HK-2 (cell line): ENCODE data around the gene ENOX1.

ENCODE experiments used
- DNase-seq: peaks from one replicate; pipeline ENCODE4 v3.0.0-alpha.2; 2018; ENCODE audit not compliant: unreplicated experiment

Gene ENOX1

DNA sequence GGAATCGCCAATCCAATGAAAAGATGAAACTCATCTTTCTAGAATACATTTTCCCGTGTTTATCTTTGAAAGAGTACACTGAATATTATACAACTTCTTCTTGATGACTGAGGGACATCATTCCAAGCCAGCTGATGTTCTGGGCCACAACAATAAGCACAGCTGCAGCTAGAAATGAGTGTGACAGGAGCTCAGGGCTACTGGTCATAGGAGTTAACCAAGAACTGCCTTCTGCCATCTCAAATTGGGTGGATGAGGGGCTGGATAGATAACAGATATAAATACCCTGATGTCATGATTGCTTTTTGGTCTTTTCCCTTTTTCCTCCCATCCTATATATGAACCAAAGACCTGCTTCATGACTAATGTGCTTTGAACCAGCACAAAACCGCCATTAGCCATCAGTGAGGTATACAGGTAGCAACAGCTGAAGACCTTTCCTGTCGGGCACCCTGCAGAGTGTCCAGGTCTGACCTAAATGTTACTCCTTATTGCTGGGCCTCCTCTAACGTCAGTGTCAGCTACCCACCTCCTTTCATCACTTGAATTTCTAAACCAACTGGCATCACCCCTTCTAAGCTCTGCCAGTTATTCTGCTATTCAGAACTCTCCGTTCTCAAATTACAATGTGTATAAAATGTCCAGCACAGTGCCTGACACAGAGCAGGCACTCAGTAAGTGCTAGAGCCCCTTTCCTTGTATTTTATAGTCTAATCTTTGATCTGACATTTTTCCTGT lies 178.2 kb downstream of the ENOX1 start:
- no peak for DNase-seq

DNA sequence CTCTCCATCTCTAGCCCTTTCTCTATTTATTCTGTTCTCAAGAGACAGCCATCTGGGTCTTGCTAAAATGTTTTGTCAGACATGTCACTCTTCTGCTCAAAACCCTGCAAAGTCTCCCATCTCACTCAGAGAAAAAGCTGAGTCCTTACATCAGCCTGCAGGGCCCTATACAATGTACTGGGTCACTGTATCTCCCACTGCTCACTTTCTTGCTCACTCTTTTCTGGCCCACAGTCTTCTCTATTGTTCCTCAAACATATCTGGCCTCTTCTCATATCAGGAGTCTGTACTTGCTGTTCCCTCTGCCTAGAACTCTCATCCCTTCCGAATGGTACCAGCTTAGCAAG lies 189.2 kb downstream of the ENOX1 start:
- DNase-seq = no peak

DNA sequence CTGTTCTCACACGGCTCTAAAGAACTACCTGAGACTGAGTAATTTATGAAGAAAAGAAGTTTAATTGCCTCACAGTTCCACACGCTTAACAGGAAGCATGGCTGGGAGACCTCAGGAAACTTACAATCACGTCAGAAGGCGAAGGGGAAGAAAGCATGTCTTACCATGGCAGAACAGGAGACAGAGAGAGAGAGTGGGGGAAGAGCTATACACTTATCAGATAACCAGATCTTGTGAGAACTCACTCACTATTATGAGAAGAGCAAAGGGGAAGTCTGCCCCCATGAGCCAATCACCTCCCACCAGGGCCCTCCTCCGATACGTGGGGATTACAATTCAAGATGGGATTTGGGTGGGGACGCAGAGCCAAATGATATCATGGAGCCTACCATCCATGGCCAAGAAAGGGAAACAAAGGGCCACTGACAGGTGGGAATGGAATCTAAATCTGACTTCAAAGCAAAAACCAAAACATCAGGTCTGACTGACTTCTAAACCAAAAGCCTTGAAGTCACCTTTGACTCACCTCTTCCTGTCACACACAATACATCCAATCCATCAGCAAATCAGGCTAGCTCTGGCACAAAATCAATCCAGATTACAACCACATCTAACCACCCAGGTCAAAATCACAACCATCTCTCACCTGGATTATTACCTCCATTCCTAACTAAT lies 189.7 kb downstream of the ENOX1 start:
- no peak for DNase-seq

DNA sequence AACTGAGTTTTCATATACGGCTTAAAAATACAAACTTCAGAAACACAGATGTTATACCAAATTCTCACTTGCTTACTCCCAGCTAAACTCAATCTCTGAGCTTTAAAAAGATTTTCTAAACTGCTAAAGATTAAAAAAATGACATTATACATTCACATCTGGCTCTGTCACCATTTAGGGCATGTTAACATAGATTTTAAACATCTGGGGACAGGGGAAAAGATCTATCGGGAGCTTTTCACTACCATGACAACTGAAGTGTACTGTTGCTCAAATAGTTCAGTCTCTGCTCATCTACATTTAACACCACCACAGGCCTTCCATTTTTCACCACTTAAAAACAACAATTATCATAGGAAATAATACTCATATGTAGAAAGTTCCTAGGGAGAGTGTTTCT lies 190.8 kb downstream of the ENOX1 start:
- no peak for DNase-seq

DNA sequence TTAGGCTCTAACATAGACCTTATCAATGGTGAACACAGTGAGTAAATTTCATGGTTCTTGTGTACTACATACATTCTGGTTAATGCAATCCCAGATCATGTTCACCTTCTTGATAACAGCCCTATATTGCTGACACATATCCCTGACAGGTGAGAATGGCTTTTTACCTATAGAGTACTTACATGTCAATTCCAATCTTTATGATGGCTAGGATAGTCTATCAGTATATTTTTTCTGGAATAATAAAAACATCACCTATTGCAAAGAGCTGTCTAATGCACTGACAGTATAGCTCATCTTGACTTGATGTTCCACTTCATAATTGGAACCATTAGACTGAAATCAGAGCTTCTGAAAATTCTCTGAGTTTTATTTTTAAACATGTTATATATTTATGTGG lies 199.4 kb downstream of the ENOX1 start:
- no peak for DNase-seq

DNA sequence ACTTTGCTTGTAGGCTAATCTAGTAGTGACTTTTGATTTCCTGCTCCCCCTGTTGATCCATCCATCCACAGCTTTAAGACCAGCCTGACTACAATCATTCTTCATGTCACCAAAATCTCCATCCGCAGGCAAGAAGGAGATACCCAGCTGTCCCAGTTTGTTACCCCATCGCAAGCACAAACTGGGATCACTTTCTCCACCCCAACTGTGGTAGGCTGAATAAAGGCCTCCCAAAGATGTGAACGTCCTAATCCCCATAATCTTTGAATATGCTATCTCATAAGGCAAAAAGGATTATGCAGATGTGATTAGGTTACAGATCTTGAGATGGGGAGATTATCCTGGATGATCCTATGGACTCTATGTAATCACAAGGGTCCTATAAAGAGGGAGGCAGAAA lies 202.0 kb downstream of the ENOX1 start:
- DNase-seq = no peak

DNA sequence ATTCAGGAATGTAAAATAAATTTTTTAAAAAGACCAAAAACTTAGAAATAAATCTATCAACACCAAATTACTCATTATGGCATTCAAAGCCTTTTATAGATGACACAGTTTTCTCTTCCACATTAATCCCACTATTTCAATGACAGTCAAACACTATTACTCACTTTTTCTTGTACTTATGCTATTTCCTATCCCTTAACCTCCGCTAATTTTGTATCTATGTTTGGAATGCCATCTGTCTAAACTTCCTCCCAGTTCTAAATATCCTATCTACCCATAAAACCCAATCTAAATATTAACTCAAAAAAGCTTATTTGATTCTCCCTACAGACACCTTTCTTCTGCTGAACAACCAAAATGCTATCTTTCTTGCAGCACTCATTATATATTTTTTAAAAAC lies 203.5 kb downstream of the ENOX1 start:
- no peak for DNase-seq

DNA sequence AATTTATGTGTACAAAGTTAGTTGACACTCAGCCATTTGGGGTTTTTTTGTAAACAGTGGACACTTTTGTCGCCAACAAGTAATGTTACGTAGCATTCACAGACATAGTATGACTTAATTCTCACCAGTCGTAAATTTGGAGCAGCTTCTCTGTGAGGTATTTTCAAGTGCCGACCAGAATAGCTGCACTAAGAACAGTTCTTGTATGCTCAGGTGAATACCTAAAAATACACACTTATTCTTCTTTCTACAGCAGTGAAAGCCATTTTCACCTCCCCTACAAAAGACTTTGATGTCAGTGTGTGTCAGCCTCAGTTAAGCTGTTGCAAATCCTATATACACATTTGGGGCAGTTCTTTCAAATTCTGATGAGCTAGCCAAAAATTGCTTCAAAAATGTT lies 206.5 kb downstream of the ENOX1 start:
- DNase-seq = no peak

DNA sequence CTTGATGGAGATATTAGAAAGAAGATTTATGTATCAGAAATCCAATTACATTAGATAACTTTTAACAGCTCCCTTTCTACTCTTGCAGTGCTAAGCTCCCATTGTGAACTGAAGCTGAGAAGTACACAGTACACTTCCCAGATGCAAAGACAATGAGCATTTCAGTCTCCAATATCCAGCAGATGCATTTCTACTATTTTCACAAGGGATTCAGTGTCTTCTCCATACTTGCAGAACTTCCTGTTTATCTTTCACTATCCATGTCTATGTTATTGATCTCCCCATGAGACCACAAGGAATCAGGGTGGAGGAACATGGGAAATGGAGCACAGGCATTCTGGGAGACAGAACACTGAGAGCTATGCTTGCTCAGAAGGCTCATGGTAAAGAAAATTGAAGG lies 207.5 kb downstream of the ENOX1 start:
- no peak for DNase-seq

DNA sequence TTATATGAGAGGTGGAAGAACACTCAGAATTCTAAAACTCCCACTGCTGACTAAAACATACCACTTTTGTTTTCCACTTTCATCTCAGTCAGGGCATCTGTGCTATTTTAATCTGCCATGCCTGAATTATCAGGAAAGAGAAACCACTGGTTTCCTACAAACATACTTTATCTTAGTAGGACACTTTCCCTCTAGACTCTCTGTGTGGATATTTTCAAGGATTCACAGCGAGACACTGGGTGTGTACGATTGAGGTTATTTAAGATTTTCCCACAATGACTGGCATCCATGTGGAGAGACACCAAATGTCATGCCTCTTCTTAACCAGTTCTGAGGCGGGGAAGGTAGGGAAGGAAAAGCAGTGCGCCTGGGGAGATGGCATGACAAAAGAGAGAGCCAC lies 212.2 kb downstream of the ENOX1 start:
- DNase-seq = no peak

DNA sequence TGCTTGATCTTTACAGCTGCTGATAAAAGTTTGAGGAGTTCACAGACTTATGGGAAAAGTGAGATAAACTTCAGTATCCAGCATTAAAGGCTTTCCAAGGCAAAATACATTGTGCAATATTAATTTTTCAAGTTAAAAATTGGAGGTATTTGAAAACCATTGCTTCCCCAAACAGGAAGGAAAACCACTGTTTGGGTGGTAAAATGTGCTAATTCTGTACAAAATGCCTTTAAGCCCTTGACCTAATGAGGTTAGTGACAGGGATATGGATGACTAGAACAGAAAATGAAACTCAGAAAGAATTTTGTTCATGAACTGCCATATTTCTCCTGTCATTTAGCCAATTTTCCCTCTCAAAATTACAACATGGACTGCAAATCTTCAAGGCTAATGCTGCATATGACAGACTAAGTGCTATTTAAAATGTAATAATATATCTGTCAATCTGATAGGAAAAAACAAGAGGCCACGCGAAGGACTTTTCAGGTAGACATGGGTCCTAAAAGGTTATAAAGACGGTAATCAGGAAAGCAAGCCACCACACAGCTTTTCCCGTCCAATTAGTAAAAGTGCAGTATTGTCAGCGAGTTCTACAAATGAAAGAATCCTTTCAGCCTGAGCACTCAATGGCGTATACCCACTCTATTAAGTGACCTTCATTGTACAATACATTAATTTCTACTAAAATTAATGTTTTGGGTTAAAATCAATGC lies 212.8 kb downstream of the ENOX1 start:
- DNase-seq = no peak

DNA sequence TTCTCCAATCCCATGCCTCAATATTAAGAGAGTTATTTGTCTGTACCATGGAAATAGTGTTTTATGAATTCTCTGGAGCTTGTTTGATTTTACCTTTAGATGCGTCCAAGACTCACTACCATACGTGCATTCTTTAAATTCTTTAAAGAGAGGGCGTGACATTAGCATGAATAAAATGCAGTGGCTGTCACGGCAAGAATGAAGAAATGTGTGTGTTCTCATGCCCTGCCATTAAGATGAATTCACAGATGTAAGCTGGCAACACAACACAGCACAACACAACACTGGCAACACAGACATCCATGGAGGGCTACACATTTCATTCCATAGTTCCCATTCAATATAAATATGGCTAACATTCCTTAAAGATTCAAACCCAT lies 213.4 kb downstream of the ENOX1 start:
- DNase-seq = no peak

DNA sequence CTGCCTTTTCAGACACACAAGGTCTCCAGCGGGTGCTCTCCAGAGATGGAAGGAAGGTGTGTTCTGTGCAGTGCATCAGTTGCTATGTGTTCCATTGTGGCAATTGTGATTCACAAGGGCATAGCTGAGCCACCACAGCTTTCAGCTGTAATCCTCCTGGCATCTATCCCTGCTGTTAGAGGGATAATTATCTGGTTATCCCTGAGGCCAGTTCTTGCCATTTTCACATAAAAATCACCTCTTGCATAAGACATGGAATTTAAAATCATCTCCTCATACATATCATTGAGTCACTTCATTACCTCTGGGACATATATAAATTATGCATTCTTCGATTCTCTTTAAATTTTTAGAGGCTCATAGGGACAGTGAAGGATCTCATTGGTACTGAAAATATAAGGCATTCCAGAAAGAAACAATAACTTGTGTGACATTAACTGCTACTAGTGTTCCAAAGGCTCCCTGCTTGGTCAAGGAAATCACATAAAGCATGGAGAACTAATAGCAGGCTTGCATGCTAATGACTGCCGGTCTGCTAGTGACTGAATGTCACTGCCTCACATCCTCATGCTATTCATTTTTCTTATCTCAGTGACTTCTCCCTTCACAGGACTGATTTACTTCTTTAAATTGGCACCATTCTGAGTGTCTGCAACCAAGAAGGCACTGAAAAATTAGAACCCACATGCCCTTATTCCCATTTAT lies 214.0 kb downstream of the ENOX1 start:
- no peak for DNase-seq

DNA sequence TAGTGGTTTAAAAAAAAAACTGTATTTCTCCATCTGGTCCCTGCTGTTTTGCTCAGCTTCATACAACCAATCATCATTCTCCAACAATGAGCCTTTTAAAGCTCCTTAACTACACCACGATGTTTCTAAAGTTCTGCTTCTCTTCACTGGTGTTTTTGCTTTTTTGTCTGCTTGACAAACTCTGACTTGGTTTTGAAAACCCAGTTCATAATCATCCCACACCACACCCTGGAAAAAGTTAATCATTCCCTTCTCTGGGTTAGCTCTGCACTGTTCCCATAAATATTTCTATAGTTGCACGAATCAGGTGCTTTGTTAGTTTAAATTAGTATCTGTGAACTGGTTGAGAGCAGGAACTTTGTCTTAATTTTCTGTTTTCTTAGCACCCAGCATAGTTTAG lies 217.1 kb downstream of the ENOX1 start:
- DNase-seq = no peak

DNA sequence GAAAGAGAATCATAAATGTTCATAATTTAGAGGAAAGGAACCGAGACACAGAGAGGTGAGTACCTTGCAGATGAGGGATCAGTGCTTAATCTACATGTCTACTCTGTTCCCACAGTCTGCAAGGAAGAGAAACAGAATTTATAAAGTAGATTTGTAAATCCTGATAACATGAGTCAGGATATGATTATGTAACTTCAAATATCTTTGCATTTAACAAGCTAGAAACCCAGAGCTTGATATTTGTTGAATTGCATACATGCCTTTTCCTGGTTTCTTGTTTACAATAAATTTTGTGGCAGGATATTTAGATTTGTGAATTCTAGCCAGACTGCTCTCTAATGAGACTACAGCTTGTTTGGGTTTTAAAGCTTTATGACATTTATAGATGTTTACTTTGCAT lies 219.2 kb downstream of the ENOX1 start:
- DNase-seq = no peak

DNA sequence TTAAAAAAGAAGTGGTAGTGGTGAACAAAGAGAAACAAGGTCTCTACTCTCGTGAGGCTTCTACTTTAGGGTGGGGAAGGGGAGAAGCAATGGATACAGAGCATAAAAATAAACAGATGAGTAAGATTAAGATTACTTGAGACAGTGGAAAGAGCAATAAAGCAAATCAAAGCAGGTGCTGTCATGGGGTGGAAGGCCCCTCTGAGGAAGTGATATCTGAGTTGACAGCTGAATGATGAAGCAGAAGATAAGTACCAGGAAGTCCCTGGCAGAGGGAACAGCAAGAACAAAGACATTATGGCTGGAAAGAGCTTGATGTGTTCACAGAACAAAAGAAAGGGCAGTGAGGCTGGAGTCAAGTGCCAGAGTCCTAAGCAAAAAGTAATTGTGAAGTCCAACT lies 221.8 kb downstream of the ENOX1 start:
- DNase-seq = no peak

DNA sequence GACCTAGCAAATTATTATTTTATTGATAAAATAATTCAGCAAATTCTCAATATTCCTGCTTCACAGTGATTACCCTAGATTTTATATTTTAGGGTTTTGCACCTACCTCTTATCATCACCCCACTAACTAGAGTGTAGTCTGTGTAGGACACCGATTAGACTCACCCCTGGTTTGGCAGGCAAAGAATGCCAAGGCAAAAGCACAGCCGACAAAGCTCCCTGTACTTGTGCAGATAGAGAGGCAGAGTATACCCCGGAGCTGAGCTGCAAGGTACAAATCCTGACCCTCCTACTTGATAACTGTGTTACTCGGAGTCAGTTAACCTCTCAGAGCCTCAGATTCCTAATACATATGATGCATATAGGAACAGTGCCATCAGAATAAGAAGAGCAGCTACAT lies 225.7 kb downstream of the ENOX1 start:
- no peak for DNase-seq

DNA sequence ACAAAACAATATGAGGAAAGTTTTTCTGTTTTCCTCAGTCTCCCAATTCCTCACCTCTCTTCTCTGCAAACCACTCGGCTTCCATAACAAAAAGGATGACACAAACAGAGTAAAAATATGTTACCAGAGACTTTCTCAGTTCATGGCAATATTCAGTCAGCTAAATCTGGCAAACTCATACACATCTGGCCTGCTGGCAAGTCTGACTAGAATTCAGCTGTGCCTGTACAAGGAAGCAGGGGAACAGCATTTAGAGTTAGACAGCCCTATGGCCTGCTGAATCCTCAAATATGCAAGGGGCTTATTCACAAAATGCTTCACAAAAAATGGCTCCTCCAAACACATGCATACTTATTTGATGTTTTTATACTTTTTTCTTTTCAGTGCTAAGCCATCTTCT lies 227.8 kb downstream of the ENOX1 start:
- DNase-seq = no peak

DNA sequence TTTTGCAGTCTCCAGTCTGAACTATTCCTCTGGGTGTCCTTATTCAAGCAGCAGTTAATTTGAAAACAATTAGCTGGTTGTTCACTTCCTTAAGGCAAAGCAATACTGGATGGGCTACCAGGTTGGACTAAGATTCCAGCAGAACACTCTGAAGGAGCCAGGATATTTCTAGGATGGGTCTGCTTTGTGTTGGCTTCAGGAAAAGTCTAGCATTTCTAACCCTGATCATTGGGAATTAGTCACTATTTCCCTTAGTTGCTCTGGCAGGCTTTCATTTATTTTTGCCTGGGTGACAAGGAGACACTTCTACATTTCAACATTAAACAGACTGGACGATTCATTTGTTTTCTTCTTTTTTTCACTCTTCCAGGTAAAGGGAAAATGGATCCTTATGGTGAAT lies 228.4 kb downstream of the ENOX1 start:
- DNase-seq = no peak

DNA sequence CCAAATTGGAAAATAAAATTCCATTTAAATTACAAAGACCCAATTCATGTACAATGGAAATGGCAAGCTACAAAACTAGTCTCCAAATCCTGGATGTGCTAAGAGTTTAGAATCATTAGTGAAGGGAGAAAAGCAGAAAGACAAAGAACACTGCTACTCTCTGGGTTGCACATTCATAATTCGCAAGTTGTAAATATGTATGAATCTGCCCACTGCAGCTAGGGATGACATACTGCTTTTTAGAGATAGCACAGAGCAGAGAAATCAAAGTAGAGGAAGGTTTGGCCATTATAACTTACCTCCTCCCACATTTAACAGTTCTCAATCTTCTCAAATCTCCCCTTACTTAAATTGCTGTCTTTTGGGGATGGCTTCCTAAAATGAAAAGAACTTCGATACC lies 231.1 kb downstream of the ENOX1 start:
- DNase-seq = no peak

DNA sequence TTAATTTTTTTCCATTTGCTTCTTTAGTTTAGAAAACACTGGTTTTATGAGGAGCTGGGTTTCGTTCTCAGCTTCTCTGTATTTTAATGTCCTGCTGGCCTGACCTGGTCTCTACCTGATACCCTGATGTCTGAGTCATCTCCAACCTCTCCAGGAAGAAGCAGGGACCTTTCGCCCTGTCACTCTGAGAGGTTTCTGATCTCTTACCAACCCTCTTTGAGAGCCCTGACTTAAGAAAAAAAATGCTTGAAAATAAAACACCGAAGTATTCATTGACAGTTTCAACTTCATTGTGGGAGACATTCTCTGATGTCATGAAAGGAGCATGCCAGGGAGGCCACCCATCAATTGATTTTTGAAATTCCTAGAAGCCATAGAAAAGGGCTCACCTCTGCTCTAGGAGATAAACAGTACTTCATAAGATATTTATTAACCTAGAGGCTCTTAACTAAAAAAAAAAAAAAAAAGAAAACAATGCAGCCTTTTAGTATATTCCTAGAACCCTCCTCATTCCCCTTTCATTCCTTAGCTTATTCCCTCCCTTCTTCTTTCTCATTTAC lies 234.8 kb downstream of the ENOX1 start:
- peak; percentile 1 for DNase-seq

DNA sequence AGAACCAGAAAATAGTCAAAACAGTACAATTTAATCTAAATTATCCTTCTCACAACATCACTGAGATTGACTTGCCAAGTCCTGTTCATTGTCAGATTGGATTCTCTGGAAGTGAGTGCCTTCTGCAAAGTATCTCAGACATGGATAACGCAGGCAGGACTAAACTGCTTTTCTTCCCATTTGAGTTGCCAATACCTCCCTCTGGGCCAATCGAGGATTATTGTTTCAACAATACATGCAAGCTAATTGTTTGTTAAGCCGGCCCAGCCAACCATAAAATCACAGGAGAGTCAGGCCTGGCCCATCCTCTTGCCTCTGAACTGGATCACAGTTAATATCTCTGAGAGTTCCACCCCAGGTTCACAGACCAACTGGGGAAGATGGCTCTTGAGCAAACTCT lies 240.0 kb downstream of the ENOX1 start:
- no peak for DNase-seq
